Chondrocyte (in vitro differentiated cells): Measurements from ENCODE around the gene KLK12. TPM values are rescaled to one million over a fixed set of nuclear protein-coding genes. Genes with fewer than 3 reads are reported as not detected.

ENCODE experiments used
- DNase-seq: peaks from one replicate; pipeline ENCODE4 v3.0.0; 2021; ENCODE audit warnings: mixed read lengths, low spot score
- H3K27ac Mint-ChIP-seq: one replicate; pipeline ENCODE4 v1.8.0; 2021; ENCODE audit warnings: mild to moderate bottlenecking, moderate library complexity, mixed read lengths; ENCODE audit not compliant: unreplicated experiment
- H3K27me3 Mint-ChIP-seq: 2 replicates; pipeline ENCODE4 v1.8.0; 2021; ENCODE audit warnings: low read depth, mixed read lengths
- H3K36me3 Mint-ChIP-seq: 2 replicates; pipeline ENCODE4 v1.8.0; 2021; ENCODE audit warnings: low read depth, mixed read lengths
- H3K4me1 Mint-ChIP-seq: 2 replicates; pipeline ENCODE4 v1.8.0; 2021; ENCODE audit warnings: low read depth, mild to moderate bottlenecking, mixed read lengths
- H3K4me3 Mint-ChIP-seq: one replicate; pipeline ENCODE4 v1.8.0; 2021; ENCODE audit warnings: mild to moderate bottlenecking, moderate library complexity, mixed read lengths; ENCODE audit not compliant: unreplicated experiment
- H3K9me3 Mint-ChIP-seq: 2 replicates; pipeline ENCODE4 v1.8.0; 2021; ENCODE audit warnings: low read depth, mixed read lengths
- total RNA-seq: library from RNA; stranded (reverse); gene quantifications from 3 replicates; pipeline ENCODE4 v1.2.1, GENCODE V29; 2021
- TF ChIP-seq, protein P1 (sequence below): fragments of 200-600 bp; sonication (generic); IDR thresholded peaks from 2 replicates; pipeline ENCODE4 v1.5.0; 2021; ENCODE audit warnings: antibody characterized with exemption, mild to moderate bottlenecking, moderate library complexity

The KLK12 gene
- total RNA-seq, 1 donor from 2014 or later: not detected

DNA sequence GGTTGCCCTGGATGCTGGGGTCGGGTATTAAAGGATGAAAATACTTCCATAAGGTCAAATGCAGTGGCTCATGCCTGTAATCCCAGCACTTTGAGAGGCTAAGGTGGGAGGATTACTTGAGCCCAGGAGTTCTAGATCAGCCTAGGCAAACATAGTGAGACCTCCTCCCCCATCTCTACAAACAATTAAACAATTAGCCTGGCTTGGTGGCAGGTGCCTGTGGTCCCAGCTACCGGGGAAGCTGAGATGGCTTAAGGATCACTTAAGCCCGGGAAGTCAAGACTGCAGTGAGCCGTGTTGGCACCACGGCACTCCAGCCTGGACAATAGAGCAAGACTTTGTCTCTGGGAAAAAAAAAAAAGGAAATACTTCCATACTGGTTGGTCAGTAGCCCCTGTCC lies 9.9 kb downstream of the KLK12 start:
- TF ChIP-seq, protein P1, sequence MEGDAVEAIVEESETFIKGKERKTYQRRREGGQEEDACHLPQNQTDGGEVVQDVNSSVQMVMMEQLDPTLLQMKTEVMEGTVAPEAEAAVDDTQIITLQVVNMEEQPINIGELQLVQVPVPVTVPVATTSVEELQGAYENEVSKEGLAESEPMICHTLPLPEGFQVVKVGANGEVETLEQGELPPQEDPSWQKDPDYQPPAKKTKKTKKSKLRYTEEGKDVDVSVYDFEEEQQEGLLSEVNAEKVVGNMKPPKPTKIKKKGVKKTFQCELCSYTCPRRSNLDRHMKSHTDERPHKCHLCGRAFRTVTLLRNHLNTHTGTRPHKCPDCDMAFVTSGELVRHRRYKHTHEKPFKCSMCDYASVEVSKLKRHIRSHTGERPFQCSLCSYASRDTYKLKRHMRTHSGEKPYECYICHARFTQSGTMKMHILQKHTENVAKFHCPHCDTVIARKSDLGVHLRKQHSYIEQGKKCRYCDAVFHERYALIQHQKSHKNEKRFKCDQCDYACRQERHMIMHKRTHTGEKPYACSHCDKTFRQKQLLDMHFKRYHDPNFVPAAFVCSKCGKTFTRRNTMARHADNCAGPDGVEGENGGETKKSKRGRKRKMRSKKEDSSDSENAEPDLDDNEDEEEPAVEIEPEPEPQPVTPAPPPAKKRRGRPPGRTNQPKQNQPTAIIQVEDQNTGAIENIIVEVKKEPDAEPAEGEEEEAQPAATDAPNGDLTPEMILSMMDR: no peak
- Mint-ChIP-seq H3K27me3 (peaks cover 27% of the 10 kb centered on the region), H3K27ac (no peak overlapping the region), H3K4me3 (no peak overlapping the region), H3K4me1 (no peaks in the 10 kb centered on the region), H3K9me3 (no peaks in the 10 kb centered on the region), H3K36me3 (no peaks in the 10 kb centered on the region)
- no peak for DNase-seq

DNA sequence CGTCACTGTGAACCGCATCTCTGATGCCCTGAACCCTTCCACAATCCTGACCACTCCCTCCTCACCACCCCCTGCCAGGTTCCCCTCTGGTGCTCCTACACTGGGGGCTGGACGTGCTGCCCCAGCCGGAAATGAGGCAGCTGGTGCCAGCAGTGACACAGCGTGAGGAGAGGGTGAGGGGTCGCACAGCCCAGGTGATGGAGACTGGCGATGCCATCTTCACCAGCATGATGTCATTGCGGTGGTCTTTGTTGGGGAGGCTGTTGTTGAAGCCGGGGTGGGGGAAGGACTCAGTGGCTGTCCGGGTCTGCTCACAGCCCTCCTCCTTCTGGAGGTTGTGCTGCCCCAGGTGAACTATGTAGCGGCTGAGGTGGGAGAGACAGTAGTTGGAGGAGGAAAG lies 10.9 kb downstream of the KLK12 start:
- peaks cover 34% of the 10 kb centered on the region for H3K27me3 Mint-ChIP-seq
- no peaks in the 10 kb centered on the region for H3K9me3 Mint-ChIP-seq
- H3K36me3 Mint-ChIP-seq: no peaks in the 10 kb centered on the region
- no peak for DNase-seq
- H3K4me1 Mint-ChIP-seq: no peaks in the 10 kb centered on the region
- no peak overlapping the region for H3K27ac Mint-ChIP-seq
- TF ChIP-seq, protein P1: no peak
- no peak overlapping the region for H3K4me3 Mint-ChIP-seq

DNA sequence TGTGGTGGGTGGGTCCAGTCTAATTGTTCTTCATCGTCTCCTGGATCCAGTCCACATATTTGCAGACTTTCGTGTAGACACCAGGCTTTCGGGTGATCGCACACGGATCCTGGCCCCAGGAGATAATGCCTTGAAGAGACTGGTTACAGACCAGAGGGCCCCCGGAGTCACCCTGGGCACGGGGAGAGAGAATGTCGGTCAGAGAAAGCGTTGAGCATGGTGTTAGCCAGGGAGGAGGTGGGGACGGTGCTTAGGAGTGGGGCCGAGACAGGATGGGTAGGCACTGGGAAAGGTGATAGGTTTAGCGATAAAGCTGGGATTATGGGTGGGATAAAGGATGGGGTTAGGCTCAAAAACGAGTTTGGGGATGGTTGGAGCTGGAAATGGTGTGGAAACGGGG lies 12.3 kb downstream of the KLK12 start:
- no peak for DNase-seq
- peaks cover 2% of the 10 kb centered on the region for H3K36me3 Mint-ChIP-seq
- peaks cover under 1% of the 10 kb centered on the region for H3K4me1 Mint-ChIP-seq
- H3K27ac Mint-ChIP-seq: no peak overlapping the region
- H3K27me3 Mint-ChIP-seq: peaks cover 38% of the 10 kb centered on the region
- no peak overlapping the region for H3K4me3 Mint-ChIP-seq
- no peaks in the 10 kb centered on the region for H3K9me3 Mint-ChIP-seq
- TF ChIP-seq, protein P1: no peak

DNA sequence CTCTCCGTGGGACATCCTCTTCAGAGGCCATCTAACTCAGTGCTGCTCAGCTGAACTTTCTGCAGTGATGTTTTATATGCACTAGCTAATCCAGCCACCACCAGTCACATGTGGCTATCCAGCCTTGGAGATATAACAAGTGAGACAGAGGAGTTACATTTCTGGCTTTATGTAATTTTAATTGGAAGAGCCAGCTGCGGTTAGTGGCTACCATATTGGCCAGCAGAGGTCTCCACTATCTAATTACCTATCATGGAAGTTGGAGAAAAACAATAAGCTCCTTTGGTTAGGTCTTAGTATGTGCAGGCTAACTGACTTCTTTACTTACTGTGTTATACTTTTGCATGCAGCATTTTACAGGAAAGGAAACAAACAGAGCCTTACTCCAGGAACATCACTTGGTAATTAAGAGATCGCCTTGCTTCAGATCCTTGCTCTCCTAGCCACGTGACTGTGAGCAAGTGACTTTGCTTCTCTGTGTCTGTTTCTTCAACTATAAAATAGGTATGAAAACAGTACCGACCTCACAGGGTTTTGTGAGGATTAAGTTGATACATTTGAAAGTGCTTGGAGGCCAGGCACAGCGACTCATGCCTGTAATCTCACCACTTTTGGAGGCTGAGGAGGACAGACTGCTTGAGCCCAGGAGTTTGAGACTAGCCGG lies 13.7 kb downstream of the KLK12 start:
- TF ChIP-seq, protein P1: peak; percentile 79
- Mint-ChIP-seq H3K27ac (no peak overlapping the region), H3K36me3 (peaks cover 2% of the 10 kb centered on the region), H3K27me3 (peaks cover 43% of the 10 kb centered on the region), H3K9me3 (no peaks in the 10 kb centered on the region), H3K4me3 (no peak overlapping the region), H3K4me1 (peaks cover 6% of the 10 kb centered on the region)
- DNase-seq: no peak

DNA sequence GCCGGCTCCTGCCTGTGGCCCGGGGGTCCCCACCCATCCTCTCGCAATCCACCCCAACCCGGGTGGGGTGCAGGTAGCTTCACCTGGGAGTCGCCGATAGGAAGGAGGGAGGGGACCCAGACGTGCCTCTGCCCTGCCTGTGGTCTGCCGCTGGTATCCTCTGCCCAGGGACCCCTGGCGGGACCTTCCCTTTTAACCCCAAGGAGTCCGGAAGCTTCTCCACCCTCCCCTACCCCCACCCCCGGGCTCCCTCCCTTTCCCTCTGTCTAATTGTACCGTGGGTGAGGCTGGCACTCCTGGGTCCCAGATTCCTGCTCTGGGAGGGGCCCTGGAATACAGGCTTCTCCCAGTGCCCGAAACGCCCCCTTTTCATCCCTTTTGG lies 15.3 kb downstream of the KLK12 start, which contains the start of gene KLK10:
TSS of gene KLK10 (minus strand) at position 166 of the 382 bp plus-strand sequence. CDS start 579 bp downstream, outside the sequence.
- TF ChIP-seq, protein P1: no peak
- DNase-seq: no peak
- H3K27me3 Mint-ChIP-seq: peaks cover 56% of the 10 kb centered on the region
- H3K4me1 Mint-ChIP-seq: peaks cover 6% of the 10 kb centered on the region
- H3K9me3 Mint-ChIP-seq: no peaks in the 10 kb centered on the region
- H3K27ac Mint-ChIP-seq: no peak within 1 kb of the TSS
- H3K36me3 Mint-ChIP-seq: peaks cover 2% of the 10 kb centered on the region
- H3K4me3 Mint-ChIP-seq: no peak within 1 kb of the TSS
